Activated CD8-positive, alpha-beta T cell treated with anti-CD3 and anti-CD28 coated beads for 36 hours (primary cell): Measurements from ENCODE around the gene MRPL46. TPM values are rescaled to one million over a fixed set of nuclear protein-coding genes. Genes with fewer than 3 reads are reported as not detected.
A peak's percentile ranks its signal among the peaks of the same experiment; 100 is the strongest.

Experiments
- ATAC-seq: fragments of 200-7000 bp; cut with Tn5 transposase; one replicate; pipeline ENCODE4 v1.10.0; 2021; ENCODE audit warnings: mild to moderate bottlenecking, moderate library complexity
- CTCF ChIA-PET: fragments of 350-600 bp; sonication (Branson Sonifier 250); formaldehyde crosslinking; loops from one replicate; lab custom pipeline; 2021; ENCODE audit warnings: antibody characterized with exemption; lab: Charles Lee
- POLR2A ChIA-PET: fragments of 350-600 bp; sonication (Branson Sonifier 250); formaldehyde crosslinking; loops from one replicate; lab custom pipeline; 2021; ENCODE audit warnings: antibody characterized with exemption; lab: Charles Lee
- DNase-seq: peaks from one replicate; pipeline ENCODE4 v3.0.0-alpha.2; 2020
- H3K27ac Mint-ChIP-seq: one replicate; pipeline ENCODE4 v1.8.0; 2021; ENCODE audit warnings: mild to moderate bottlenecking, mixed read lengths
- H3K27me3 Mint-ChIP-seq: one replicate; pipeline ENCODE4 v1.8.0; 2021; ENCODE audit warnings: mixed read lengths
- H3K36me3 Mint-ChIP-seq: one replicate; pipeline ENCODE4 v1.8.0; 2021; ENCODE audit warnings: low read depth, mixed read lengths
- H3K4me1 Mint-ChIP-seq: one replicate; pipeline ENCODE4 v1.8.0; 2021; ENCODE audit warnings: low read depth, mixed read lengths
- H3K4me3 Mint-ChIP-seq: one replicate; pipeline ENCODE4 v1.8.0; 2021; ENCODE audit warnings: mild to moderate bottlenecking, moderate library complexity, mixed read lengths
- H3K9me3 Mint-ChIP-seq: one replicate; pipeline ENCODE4 v1.8.0; 2021; ENCODE audit warnings: mixed read lengths
- intact Hi-C: fragments of 100-400 bp; cut with micrococcal nuclease; formaldehyde crosslinking; loops from one replicate; pipeline ENCODE4 v1.10.0; 2022
- total RNA-seq, 2 experiments: library from RNA; stranded (reverse); gene quantifications; one replicate each; pipeline ENCODE4 v1.2.3, GENCODE V29; 2021
- TF ChIP-seq, protein P1 (sequence below): fragments of 200-600 bp; IDR thresholded peaks from one replicate; pipeline ENCODE4 v1.8.0; 2022; ENCODE audit warnings: antibody characterized with exemption, mild to moderate bottlenecking

Gene MRPL46
- total RNA-seq, 2 experiments from 2014 or later = 34.4 to 35.0 TPM

DNA sequence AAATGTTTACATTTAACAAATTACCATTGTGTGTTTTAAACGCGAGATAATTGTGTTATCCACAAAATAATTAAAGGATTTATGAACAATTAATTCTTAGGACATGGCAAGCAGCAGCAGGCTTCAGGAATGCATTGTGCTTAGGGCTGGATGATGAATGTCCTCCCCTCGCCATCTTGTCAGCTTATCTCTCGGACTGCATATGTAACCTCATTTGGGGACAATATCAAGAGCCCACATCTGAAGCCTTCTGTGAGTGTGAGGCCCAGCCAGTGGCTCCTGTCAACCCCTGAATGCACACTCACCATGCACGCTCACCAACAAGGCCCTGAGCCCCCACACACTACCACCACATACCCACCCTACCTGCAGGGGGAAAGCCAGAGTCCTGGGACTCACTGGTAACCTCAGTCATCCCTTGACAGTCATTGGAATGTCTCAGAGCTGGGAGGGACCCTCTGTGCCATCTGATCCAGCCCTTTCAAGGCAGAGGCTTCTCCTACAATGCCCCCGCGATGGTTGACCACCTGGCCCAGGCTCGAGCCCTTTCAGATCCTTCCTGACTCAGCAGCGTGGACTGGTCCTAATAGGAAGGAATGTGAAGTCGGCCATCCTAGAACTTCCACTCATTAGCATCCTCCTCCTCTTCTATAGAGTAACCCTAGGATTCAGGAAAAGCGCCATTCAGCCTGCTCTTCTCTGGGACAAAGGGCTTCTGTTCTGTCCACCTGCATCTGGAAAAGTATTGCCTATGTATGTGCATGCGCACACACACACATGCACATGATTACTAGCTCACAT is 38.2 kb downstream of the MRPL46 start:
- no peak overlapping the region for H3K27ac Mint-ChIP-seq
- CTCF ChIA-PET = interaction anchor here (0.7 to 1.2 kb wide), 3 partner anchors 21 to 146 kb away, joined by 3 read pairs; no protein-coding TSS in a partner anchor
- H3K4me1 Mint-ChIP-seq = no peaks in the 10 kb centered on the region
- no peak for ATAC-seq
- TF ChIP-seq, protein P1, sequence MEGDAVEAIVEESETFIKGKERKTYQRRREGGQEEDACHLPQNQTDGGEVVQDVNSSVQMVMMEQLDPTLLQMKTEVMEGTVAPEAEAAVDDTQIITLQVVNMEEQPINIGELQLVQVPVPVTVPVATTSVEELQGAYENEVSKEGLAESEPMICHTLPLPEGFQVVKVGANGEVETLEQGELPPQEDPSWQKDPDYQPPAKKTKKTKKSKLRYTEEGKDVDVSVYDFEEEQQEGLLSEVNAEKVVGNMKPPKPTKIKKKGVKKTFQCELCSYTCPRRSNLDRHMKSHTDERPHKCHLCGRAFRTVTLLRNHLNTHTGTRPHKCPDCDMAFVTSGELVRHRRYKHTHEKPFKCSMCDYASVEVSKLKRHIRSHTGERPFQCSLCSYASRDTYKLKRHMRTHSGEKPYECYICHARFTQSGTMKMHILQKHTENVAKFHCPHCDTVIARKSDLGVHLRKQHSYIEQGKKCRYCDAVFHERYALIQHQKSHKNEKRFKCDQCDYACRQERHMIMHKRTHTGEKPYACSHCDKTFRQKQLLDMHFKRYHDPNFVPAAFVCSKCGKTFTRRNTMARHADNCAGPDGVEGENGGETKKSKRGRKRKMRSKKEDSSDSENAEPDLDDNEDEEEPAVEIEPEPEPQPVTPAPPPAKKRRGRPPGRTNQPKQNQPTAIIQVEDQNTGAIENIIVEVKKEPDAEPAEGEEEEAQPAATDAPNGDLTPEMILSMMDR = no peak
- DNase-seq = no peak
- no peaks in the 10 kb centered on the region for H3K36me3 Mint-ChIP-seq
- H3K9me3 Mint-ChIP-seq = no peaks in the 10 kb centered on the region
- H3K27me3 Mint-ChIP-seq = peaks cover 4% of the 10 kb centered on the region
- POLR2A ChIA-PET = no interaction called here
- no peak overlapping the region for H3K4me3 Mint-ChIP-seq
- intact Hi-C loops = no loop called here

DNA sequence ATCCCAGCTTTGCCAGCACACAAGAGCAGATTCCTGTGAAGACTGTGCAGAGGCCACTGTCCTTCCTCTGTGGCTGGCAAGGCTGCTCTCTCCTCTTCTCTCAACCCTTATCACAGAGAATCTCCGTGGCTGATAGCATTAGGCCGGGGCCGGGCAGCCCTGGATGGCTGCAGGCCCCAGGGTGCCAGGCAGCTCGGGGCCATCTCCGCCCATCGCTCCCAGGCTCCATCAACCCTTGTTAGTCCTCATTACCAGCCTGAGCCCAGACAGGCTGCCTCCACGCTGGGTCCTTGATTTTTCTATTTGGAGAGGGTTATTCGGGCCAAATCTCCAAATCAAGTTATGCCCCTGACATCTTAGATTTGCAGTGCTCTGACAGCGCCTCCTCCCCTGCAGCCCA is 39.1 kb downstream of the MRPL46 start:
- Mint-ChIP-seq H3K9me3 (no peaks in the 10 kb centered on the region), H3K4me1 (no peaks in the 10 kb centered on the region), H3K36me3 (no peaks in the 10 kb centered on the region), H3K27me3 (peaks cover 1% of the 10 kb centered on the region), H3K27ac (no peak overlapping the region), H3K4me3 (no peak overlapping the region)
- CTCF ChIA-PET = interaction anchor here (0.8 to 1.2 kb wide), 2 partner anchors 22 to 154 kb away, joined by 3 read pairs; no protein-coding TSS in a partner anchor
- no peak for DNase-seq
- TF ChIP-seq, protein P1 = no peak
- ATAC-seq = no peak
- intact Hi-C loops = no loop called here
- POLR2A ChIA-PET = no interaction called here

DNA sequence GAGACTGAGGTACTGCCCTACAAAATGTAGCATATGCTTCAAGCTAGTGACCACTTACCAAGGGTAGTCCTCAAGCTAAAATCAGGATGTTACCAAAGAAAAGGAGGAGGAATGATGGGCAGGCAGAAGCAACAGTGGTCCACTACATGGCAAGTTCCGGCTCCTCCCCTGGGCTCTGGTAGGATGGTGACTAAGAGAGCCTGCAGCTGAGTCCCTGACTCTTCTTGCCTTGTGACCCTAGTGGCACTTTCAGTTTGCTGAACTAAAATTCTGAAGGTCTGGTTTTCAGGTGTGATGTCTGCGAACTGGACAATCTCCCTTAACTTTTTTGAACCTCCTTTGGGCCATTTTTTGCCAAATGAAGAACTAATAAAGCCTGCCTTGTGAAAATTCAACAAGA is 40.9 kb downstream of the MRPL46 start:
- H3K9me3 Mint-ChIP-seq = no peaks in the 10 kb centered on the region
- TF ChIP-seq, protein P1 = no peak

GRCh38 chr15:88423331-88423730 is 43.9 kb downstream of the MRPL46 start:
- ATAC-seq = no peak
- H3K27ac Mint-ChIP-seq = no peak overlapping the region
- H3K27me3 Mint-ChIP-seq = peaks cover 1% of the 10 kb centered on the region
- intact Hi-C loops = no loop called here
- CTCF ChIA-PET = no interaction called here
- no peak for DNase-seq
- H3K4me3 Mint-ChIP-seq = no peak overlapping the region
- no peaks in the 10 kb centered on the region for H3K9me3 Mint-ChIP-seq
- H3K36me3 Mint-ChIP-seq = no peaks in the 10 kb centered on the region
- POLR2A ChIA-PET = no interaction called here
- TF ChIP-seq, protein P1 = no peak
- H3K4me1 Mint-ChIP-seq = peaks cover 8% of the 10 kb centered on the region

More for the DNA sequence above, 40.9 kb downstream of the MRPL46 start:
- intact Hi-C loops = no loop called here
- Mint-ChIP-seq H3K4me1 (no peaks in the 10 kb centered on the region), H3K4me3 (no peak overlapping the region), H3K27ac (no peak overlapping the region), H3K27me3 (peaks cover 1% of the 10 kb centered on the region), H3K36me3 (no peaks in the 10 kb centered on the region)
- CTCF ChIA-PET = no interaction called here
- ATAC-seq (no peak), DNase-seq (no peak)
- POLR2A ChIA-PET = no interaction called here

GRCh38 chr15:88419830-88420229 is 47.4 kb downstream of the MRPL46 start:
- peak; percentile 93 for ATAC-seq
- peaks cover 17% of the 10 kb centered on the region for H3K27me3 Mint-ChIP-seq
- no peak overlapping the region for H3K27ac Mint-ChIP-seq
- ChIA-PET CTCF (no interaction called here), POLR2A (interaction anchor here (1.4 kb wide), 1 partner anchor 47 kb away, joined by 4 read pairs; the partner anchor contains the start of genes MRPL46 and MRPS11)
- TF ChIP-seq, protein P1 = no peak
- no peaks in the 10 kb centered on the region for H3K9me3 Mint-ChIP-seq
- peaks cover 8% of the 10 kb centered on the region for H3K4me1 Mint-ChIP-seq
- intact Hi-C loops = no loop called here
- peak; percentile 33 for DNase-seq
- no peak overlapping the region for H3K4me3 Mint-ChIP-seq
- no peaks in the 10 kb centered on the region for H3K36me3 Mint-ChIP-seq
